Measurements from ENCODE around the gene IFIH1. TPM values are rescaled to one million over a fixed set of nuclear protein-coding genes. Genes with fewer than 3 reads are reported as not detected.

Gene IFIH1
- polyA plus RNA-seq, 1 of the 3 experiments (the other 2 are of a cell fraction) = 1.0 TPM

- Histone ChIP-seq H3K4me2 (no peak overlapping the region), H3K79me2 (ENCODE audit: insufficient read depth) (peaks cover 60% of the 10 kb centered on the region), H3K9me3 (no peaks in the 10 kb centered on the region), H3K36me3 (replicated peaks in 1 of 2; ENCODE audit: control insufficient read depth in 1 of 2, insufficient read depth in 2 of 2, low read length in 1 of 2) (peaks cover 5 to 42% of the 10 kb centered on the region in 2 experiments), H3K9ac (no peak overlapping the region), H3K4me1 (ENCODE audit: control insufficient read depth in 1 of 2, insufficient read depth in 2 of 2, low read depth in 1 of 2, low read length in 1 of 2) (peaks cover 0 to 2% of the 10 kb centered on the region in 2 experiments; a peak in 1 of 4 replicates), H3K27me3 (ENCODE audit: insufficient read depth) (no peaks in the 10 kb centered on the region), H4K20me1 (ENCODE audit: insufficient read depth) (no peaks in the 10 kb centered on the region), H3K27ac (ENCODE audit: low read depth in 2 of 2, low read length in 1 of 2) (no peak overlapping the region), H3K9me2 (no peaks in the 10 kb centered on the region; the same call in 1 of the 2 replicates), H3F3A (replicated peaks; ENCODE audit: insufficient read depth) (peaks cover 10% of the 10 kb centered on the region), H3K4me3 (ENCODE audit: low read depth in 2 of 2, low read length in 1 of 2) (no peak overlapping the region), H2AFZ (ENCODE audit: low read depth) (no peak overlapping the region)
- no peak for DNase-seq
- CTCF ChIA-PET = interaction anchor here (1.0 to 2.2 kb wide), 4 partner anchors 11 to 66 kb away, joined by 3 to 10 read pairs (median 4); no protein-coding TSS in a partner anchor
- POLR2A ChIA-PET = no interaction called here
- 89% methylated on average over 2 of the region's 2 CpGs for WGBS (ENCODE audit: low lambda C conversion rate)
- TF ChIP-seq EP300 (IDR thresholded peaks at IDR 0.05; ENCODE audit: borderline replicate concordance in 1 of 2, low read depth in 1 of 2, low read length in 1 of 2) (no peak), TEAD4 (IDR thresholded peaks at IDR 0.05; ENCODE audit: borderline replicate concordance, insufficient read depth) (no peak), ELF1 (IDR thresholded peaks at IDR 0.05) (no peak), NFIC (IDR thresholded peaks at IDR 0.05; ENCODE audit: borderline replicate concordance) (no peak)
These were observed 86.5 kb downstream of the IFIH1 start for GRCh38 chr2:162232027-162232426.

- H3K9me2 ChIP-seq = no peaks in the 10 kb centered on the region; the same call in 1 of the 2 replicates
- no peak for DNase-seq
- TF ChIP-seq SIN3A (IDR thresholded peaks at IDR 0.05; ENCODE audit: borderline replicate concordance, low read depth, low read length) = no peak
- TF ChIP-seq YY1 (IDR thresholded peaks at IDR 0.05; ENCODE audit: low read depth) = no peak
- TF ChIP-seq POLR2AphosphoS5 (IDR thresholded peaks at IDR 0.05; ENCODE audit: low read depth, low read length) = no peak
- TF ChIP-seq FOXM1 (IDR thresholded peaks at IDR 0.05; ENCODE audit: low read depth) = no peak
- TF ChIP-seq MEF2A (IDR thresholded peaks at IDR 0.05; ENCODE audit: borderline replicate concordance, low read depth) = no peak
- no peak for TF ChIP-seq TAF1 (IDR thresholded peaks at IDR 0.05; ENCODE audit: borderline replicate concordance, low read depth, low read length)
- TF ChIP-seq SMC3 (IDR thresholded peaks at IDR 0.05; ENCODE audit: low read depth, low read length) = no peak
- no peak for TF ChIP-seq RCOR1 (IDR thresholded peaks at IDR 0.05; ENCODE audit: low read length)
- H3K4me3 ChIP-seq (ENCODE audit: low read depth in 2 of 2, low read length in 1 of 2) = no peak overlapping the region
- H3K27me3 ChIP-seq (ENCODE audit: insufficient read depth) = no peaks in the 10 kb centered on the region
- H3K36me3 ChIP-seq (replicated peaks in 1 of 2; ENCODE audit: control insufficient read depth in 1 of 2, insufficient read depth in 2 of 2, low read length in 1 of 2) = peaks cover 5 to 37% of the 10 kb centered on the region in 2 experiments
- no peak overlapping the region for H3K4me2 ChIP-seq
- ChIA-PET POLR2A (no interaction called here), CTCF (interaction anchor here (3.0 kb wide), 1 partner anchor 11 kb away, joined by 17 read pairs; no protein-coding TSS in a partner anchor)
- peaks cover 10% of the 10 kb centered on the region for H3F3A ChIP-seq (replicated peaks; ENCODE audit: insufficient read depth)
- no peak overlapping the region for H2AFZ ChIP-seq (ENCODE audit: low read depth)
- peaks cover 0 to 2% of the 10 kb centered on the region in 2 experiments; a peak in 1 of 4 replicates for H3K4me1 ChIP-seq (ENCODE audit: control insufficient read depth in 1 of 2, insufficient read depth in 2 of 2, low read depth in 1 of 2, low read length in 1 of 2)
- WGBS (ENCODE audit: low lambda C conversion rate) = 74% methylated on average over 1 of the region's 1 CpG
- H4K20me1 ChIP-seq (ENCODE audit: insufficient read depth) = no peaks in the 10 kb centered on the region
- no peak overlapping the region for H3K27ac ChIP-seq (ENCODE audit: low read depth in 2 of 2, low read length in 1 of 2)
- no peak overlapping the region for H3K9ac ChIP-seq
- peaks cover 55% of the 10 kb centered on the region for H3K79me2 ChIP-seq (ENCODE audit: insufficient read depth)
- no peaks in the 10 kb centered on the region for H3K9me3 ChIP-seq
These were observed 87.7 kb downstream of the IFIH1 start for GRCh38 chr2:162230761-162231160.

GRCh38 chr2:162226836-162227235, 91.6 kb downstream of the IFIH1 start:
- no peak for DNase-seq
- ChIA-PET POLR2A (no interaction called here), CTCF (interaction anchor here (1.2 kb wide), 1 partner anchor 71 kb away, joined by 5 read pairs; no protein-coding TSS in a partner anchor)
- Histone ChIP-seq H4K20me1 (ENCODE audit: insufficient read depth) (no peaks in the 10 kb centered on the region), H2AFZ (ENCODE audit: low read depth) (no peak overlapping the region), H3K79me2 (ENCODE audit: insufficient read depth) (peaks cover 31% of the 10 kb centered on the region; the same call in 1 of the 2 replicates), H3K9me3 (no peaks in the 10 kb centered on the region), H3K4me2 (no peak overlapping the region), H3K27me3 (ENCODE audit: insufficient read depth) (no peaks in the 10 kb centered on the region), H3K9me2 (no peaks in the 10 kb centered on the region; the same call in 1 of the 2 replicates), H3K27ac (ENCODE audit: low read depth in 2 of 2, low read length in 1 of 2) (no peak overlapping the region), H3K4me3 (ENCODE audit: low read depth in 2 of 2, low read length in 1 of 2) (no peak overlapping the region), H3F3A (replicated peaks; ENCODE audit: insufficient read depth) (peaks cover 3% of the 10 kb centered on the region), H3K4me1 (ENCODE audit: control insufficient read depth in 1 of 2, insufficient read depth in 2 of 2, low read depth in 1 of 2, low read length in 1 of 2) (no peaks in the 10 kb centered on the region), H3K36me3 (replicated peaks in 1 of 2; ENCODE audit: control insufficient read depth in 1 of 2, insufficient read depth in 2 of 2, low read length in 1 of 2) (peaks cover 26 to 59% of the 10 kb centered on the region in 2 experiments), H3K9ac (no peak overlapping the region)
- TF ChIP-seq TCF12 (IDR thresholded peaks at IDR 0.05) = no peak

Data from SK-N-SH (cell line).